ENCODE results near the gene C19orf73.

The C19orf73 gene, protein sequence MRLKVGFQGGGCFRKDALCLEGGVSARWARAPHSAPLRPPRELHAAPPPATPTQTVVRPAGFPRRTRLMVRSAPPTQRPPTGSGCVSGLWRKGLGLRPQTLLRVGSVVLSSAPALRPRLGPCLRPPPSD

GRCh38 chr19:49118565-49119410 is at the start of gene C19orf73:
C19orf73 (minus strand) TSS chr19:49119143; CDS start chr19:49119022, 121 bp downstream.
- DNase-seq (ENCODE audit: low read depth), result peak; percentile 95

- DNase-seq (ENCODE audit: low read depth), result no peak
Observed at GRCh38 chr19:49168421-49168820, 49.5 kb upstream of the C19orf73 start.

DNA sequence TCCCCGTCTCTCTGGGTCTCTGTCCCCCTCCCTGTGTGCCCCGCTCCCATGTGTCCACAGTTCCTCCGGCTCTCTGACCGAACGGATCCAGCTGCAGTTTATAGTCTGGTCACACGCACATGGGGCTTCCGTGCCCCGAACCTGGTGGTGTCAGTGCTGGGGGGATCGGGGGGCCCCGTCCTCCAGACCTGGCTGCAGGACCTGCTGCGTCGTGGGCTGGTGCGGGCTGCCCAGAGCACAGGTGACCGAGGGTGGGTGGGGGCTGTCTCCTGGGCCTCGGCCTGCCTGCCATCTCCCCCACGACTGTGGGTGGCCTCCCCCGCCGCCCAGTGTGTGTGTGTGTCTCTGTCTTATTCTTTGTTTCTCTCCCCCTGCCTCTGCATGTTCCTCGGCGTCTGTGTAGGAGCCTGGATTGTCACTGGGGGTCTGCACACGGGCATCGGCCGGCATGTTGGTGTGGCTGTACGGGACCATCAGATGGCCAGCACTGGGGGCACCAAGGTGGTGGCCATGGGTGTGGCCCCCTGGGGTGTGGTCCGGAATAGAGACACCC is 49.0 kb upstream of the C19orf73 start:
- no peak for DNase-seq (ENCODE audit: low read depth)

- no peak for DNase-seq (ENCODE audit: low read depth)
Observed at GRCh38 chr19:49165865-49166301, 46.9 kb upstream of the C19orf73 start.

- DNase-seq (ENCODE audit: low read depth), result no peak
Observed at GRCh38 chr19:49165111-49165750, 46.3 kb upstream of the C19orf73 start.

DNA sequence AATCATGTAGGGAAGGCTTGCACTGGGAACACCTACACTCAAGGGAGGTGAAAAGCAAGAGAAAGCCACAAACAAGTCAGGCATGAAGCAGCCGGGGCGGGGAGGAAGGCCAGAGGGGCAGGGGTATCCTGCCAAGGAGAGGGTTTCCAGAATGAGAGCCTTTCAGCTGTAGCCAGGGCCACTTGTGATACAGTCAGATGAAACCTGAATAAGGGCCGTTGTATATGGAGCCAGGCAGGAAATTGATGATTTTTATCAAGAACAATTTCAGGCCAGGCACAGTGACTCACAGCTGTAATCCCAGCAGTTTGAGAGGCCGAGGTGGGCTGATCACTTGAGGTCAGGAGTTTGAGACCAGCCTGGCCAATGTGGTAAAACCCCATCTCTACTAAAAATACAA is 43.0 kb upstream of the C19orf73 start:
- DNase-seq (ENCODE audit: low read depth), result no peak

DNA sequence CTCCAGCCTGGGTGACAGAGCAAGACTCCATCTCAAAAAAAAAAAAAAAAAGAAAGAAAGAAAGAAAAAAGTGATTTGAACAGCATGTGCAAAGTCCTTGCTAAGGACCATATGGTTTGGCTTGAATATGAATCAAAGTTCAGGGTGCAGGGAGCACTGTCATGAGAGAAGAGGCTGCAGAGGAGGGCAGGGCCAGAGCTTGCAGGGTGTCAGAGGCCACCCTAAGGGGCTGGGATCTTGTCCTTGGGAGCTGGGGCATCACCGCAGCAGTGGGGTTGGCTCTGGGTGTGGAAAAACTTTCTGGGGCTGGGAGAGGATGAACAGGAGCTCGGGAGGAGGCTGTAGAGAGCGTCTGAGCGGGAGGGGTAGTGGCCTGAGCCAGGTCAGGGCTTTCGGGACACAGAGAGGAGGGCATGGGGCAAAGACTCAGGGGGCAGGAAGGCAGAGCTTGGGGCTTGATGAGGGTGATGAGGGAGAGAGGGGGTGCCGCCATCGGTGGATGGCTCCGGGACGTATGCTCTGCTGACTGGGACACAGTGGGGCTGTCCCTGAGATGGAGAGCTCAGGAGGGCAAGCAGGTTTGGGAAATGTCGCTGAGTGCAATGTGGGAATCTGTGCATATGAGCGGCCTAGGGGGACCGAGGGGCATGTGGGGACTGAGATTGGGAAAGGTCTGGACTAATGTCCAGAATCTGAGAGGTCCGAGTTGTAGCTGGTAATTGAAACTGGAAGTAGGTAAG is 41.7 kb upstream of the C19orf73 start:
- no peak for DNase-seq (ENCODE audit: low read depth)

- DNase-seq (ENCODE audit: low read depth), result no peak
Observed at GRCh38 chr19:49157445-49158224, 38.7 kb upstream of the C19orf73 start, which contains the start of gene TRPM4. TRPM4 (plus strand) TSS chr19:49157792; CDS start chr19:49157867, 75 bp downstream.

DNA sequence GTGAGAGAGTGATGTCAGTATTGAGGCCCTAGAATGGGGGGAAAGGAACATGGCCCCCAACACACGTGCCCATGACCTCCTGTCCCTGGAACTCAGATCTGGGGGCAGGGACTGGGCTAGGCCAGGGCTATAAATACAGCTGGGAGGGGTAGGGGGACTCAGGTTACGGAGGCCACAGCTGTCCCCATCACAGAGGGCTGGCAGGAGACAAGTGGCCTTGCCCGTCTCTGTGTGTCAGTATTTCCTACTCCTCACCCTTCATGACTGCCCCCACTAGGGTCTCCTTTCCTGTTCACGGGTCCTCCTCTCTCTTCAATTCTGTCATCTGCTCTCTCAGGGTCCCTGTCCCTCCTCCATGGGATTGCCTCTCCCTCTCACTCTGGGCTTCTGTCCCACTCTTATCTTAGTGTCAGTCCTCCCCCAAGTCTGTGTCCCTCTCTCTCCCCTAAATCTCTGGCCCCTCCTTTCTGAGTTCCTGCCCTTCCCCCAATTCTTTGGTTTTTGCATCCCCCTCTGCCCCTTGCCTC is 36.9 kb upstream of the C19orf73 start:
- DNase-seq (ENCODE audit: low read depth), result no peak

DNA sequence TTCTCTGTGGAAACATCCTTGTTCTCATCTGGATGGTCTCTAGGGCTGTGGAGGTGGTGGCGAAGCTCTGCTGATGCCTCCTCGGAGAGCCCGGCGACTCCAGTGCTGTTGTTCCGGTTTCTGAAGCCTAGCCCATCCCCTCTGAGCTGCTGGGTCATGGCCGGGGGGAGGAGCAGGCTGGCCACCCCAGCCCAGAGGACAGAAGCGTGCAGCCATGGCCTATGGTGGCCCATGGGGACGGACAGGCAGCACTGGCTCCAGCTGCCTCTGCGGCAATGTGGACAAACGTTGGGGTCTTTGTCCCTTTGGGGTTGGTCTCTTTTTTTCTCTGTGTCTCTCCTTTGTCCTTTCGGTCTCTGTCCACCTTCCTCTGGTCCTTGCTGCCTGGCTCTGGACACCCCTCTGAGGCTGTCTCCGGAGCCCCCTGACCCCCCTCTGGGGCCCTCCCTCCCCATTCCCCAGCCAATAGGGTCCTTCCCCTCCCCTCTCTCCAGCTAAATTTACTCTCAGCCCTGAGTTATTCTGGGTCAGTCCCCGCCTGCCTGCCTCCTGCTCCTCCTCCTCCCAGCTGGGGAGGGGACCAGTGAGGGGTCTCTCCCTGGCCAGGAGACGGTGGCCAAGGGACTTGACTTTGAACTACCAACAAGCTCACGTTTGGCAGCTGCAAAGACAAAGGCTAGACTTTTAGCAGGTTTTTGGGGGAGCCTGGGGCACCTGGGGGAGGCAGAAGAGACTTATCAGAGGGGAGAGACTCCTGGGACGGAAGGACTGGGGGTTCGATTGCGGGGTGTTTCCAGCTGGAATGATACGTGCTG is 36.3 kb upstream of the C19orf73 start, which contains the start of gene HRC:
TSS of gene HRC (minus strand) at position 392 of the 815 bp plus-strand sequence. CDS start at position 233, 159 bp downstream.
- no peak for DNase-seq (ENCODE audit: low read depth)

DNA sequence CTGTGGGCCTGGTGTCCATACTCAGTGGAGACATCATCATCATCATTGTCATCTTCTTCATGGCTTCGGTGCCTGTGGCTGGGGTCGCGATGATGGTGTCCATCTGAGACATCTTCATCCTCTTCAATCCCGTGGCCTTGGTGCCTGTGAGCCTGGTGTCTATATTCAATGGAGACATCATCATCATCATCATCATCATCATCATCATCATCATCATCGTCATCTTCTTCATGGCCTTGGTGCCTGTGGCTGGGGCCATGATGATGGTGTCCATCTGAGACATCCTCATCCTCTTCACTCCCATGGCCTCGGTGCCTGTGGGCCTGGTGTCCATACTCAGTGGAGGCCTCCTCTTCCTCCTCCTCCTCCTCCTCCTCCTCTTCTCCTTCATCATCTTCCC is 35.3 kb upstream of the C19orf73 start:
- no peak for DNase-seq (ENCODE audit: low read depth)

DNA sequence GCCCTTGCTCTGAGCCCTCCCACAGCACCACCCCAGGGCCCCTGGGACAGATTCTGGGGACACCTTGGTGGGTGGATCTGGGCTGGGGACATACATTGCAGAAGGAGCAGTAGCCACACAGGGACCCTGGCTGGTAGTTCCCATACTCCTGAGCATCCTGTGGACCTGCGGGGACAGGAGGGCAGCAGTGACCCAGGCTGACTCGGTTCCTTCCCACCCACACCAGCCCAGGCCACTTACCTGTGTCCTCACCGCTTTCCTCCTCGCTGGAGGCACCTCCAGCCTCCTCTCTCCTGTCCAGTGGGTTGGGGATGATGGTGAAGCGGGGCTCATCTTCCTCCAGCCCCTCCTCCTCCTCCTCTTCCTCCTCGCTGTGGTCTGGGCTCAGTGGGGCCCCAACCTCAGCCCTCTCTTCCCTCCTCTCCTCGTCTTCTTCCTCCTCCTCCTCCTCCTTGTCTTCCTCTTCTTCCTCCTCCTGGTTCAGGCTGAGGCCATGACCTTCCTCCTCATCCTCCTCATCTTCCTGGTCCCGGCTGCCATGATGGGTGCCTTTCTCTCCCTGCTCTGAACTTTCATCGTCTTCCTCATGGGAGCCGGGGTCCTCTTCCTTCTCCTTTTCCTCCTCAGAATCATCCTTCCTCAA is 34.3 kb upstream of the C19orf73 start:
- DNase-seq (ENCODE audit: low read depth), result no peak

- DNase-seq (ENCODE audit: low read depth), result no peak
Observed at GRCh38 chr19:49152119-49152550, 33.2 kb upstream of the C19orf73 start.

DNA sequence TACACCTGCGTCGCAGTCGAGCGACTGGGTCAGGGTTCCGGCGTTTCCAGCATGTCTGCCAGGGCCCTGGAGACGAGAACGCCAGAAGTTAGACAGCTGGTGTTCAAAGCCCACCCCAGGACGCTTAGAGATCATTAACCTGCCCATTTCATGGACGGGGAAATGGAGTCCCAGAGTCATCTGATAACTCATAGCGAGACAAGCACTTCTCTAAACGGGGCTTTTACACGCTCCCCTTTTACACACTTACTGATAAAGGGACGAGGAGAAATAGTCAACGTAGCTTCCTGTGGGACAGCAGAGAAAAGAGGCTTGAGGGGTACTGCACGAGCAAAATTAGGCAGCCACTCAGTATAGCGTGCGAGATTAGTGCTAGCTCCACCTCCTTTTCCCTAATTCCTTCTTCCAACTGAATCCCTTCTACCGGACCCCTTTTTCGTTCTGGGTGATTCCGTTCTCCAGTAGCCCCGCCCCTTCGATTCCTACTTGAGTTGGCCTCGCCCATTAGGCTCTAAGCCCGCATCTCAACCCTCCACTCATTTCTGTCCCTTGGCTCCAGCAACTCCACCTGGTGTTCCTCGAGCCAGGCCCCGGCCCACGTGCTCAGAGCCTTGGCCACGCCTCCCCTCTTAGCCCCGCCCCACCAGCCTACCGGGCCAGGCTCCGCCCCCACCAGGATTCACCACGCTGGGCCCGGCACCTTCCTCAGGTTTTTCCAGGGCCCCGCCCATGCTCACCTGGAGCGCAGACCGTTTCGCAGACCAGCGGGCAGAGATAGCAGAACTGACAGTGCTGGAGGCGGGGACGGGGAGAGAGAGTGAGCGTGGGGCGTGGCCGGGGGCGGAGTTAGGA is 32.5 kb upstream of the C19orf73 start:
- no peak for DNase-seq (ENCODE audit: low read depth)

- DNase-seq (ENCODE audit: low read depth), result no peak
Observed at GRCh38 chr19:49150944-49151243, 32.0 kb upstream of the C19orf73 start.

DNA sequence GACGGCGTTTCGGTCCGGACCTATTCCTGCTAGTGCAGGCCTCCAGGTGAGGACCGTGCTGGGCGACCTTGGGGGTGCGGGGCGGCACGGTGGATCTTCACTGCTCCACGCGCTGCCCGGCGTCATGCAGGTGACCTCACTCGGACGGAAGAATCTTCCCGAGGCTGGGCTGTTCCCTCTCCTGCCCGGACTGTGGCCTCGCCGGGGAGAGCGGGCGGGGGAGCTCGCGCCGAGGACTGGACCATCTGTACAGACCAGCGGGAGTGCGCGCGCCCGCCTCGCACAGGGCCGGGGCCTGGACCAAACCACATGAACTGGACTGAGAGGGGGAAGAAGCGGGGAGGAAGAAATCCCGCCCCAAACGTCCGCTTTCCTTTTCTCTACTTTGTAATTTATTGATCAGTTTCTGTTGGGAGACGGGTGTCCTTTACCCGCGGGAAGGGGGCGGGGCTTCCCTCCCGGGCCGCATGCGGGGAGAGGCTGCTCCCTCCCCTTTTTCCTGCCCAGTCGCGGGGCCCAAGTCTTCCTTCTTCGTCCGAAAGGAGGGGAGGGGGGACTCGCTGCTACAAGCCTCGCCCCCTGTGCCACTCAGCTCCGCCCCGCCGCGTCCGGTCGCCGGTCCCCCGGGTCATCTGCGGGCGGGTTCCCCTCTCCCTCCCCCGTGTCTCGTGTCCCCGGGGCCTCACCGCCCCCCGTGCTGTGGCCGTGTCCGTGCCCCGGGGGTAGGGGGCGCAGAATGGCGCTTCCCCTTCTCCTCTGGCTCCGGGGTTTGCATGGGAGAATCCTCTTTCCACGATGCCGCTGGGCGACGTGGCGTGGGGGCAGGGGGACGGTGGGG is 31.4 kb upstream of the C19orf73 start:
- peak; percentile 15 for DNase-seq (ENCODE audit: low read depth)

- no peak for DNase-seq (ENCODE audit: low read depth)
Observed at GRCh38 chr19:49149652-49150105, 30.7 kb upstream of the C19orf73 start.
